ENCODE results near the gene RPL27A. TPM values are rescaled to one million over a fixed set of nuclear protein-coding genes. Genes with fewer than 3 reads are reported as not detected.

Gene RPL27A
- total and polyA plus RNA-seq, 2 donors (not counting 3 experiments of a cell fraction or from before 2014, with no cell fraction given): 1,303 to 1,363 TPM

- peaks cover 0 to 2% of the 10 kb centered on the region in 2 experiments for H3K36me3 ChIP-seq (ENCODE audit: control insufficient read depth in 2 of 2, extremely low read depth in 1 of 2, insufficient read depth in 2 of 2, low read length in 2 of 2)
- peak overlapping the region; percentile 75 for H3K4me2 ChIP-seq (ENCODE audit: insufficient read depth, low read length)
- CTCF ChIA-PET: interaction anchor here (0.7 to 1.7 kb wide), 5 partner anchors 9 to 288 kb away, joined by 3 to 17 read pairs (median 3); partner anchors contain the start of genes RPL27A and TRIM66
- POLR2A ChIA-PET: no interaction called here
- no peaks in the 10 kb centered on the region for H4K20me1 ChIP-seq (replicated peaks; ENCODE audit: control insufficient read depth, extremely low read depth, insufficient read depth, low read length)
- no peaks in the 10 kb centered on the region for H3K9me3 ChIP-seq (replicated peaks; ENCODE audit: control insufficient read depth, insufficient read depth, low read length)
- DNase-seq (ENCODE audit: low read depth, low spot score) (peak; percentile 92), FAIRE-seq (peak; percentile 81)
- intact Hi-C loops (cut with micrococcal nuclease): loop anchor here (1.0 kb wide), 1 partner anchor 11 kb away; the partner anchor contains the start of genes RPL27A and TRIM66
- no peaks in the 10 kb centered on the region for H3K27me3 ChIP-seq (ENCODE audit: control insufficient read depth in 2 of 2, insufficient read depth in 2 of 2, low read length in 2 of 2)
- H3K9me1 ChIP-seq (replicated peaks; ENCODE audit: control insufficient read depth, extremely low read depth, insufficient read depth, low read length): no peaks in the 10 kb centered on the region
- no peak for TF ChIP-seq POLR2A (IDR thresholded peaks at IDR 0.05; ENCODE audit: low read depth, low read length)
- TF ChIP-seq JUN (IDR thresholded peaks at IDR 0.05; ENCODE audit: borderline replicate concordance, insufficient read depth, insufficient read length, low read depth): peak; percentile 31
- TF ChIP-seq FOS (IDR thresholded peaks at IDR 0.05; ENCODE audit: borderline replicate concordance, insufficient read depth, low read length): peak; percentile 65
- peak overlapping the region; percentile 78 for H3K27ac ChIP-seq (ENCODE audit: insufficient read depth, low read depth, low read length)
- peak overlapping the region; percentile 53 for H3K9ac ChIP-seq (replicated peaks; ENCODE audit: extremely low read depth, insufficient read depth, low read length)
- H3K79me2 ChIP-seq (ENCODE audit: control insufficient read depth, insufficient read depth, low read length): no peaks in the 10 kb centered on the region
- dilution Hi-C loops (cut with MboI; ENCODE audit: extremely low pct_ligation_motif_present, low sequenced_read_pairs): no loop called here
- H3K4me3 ChIP-seq (replicated peaks in 1 of 3; ENCODE audit: insufficient read depth in 1 of 3, low read depth in 1 of 3, low read length in 3 of 3): no peak overlapping the region
- peak overlapping the region; percentile 78 for H2AFZ ChIP-seq (ENCODE audit: low read depth, low read length)
- H3K4me1 ChIP-seq (ENCODE audit: control insufficient read depth, extremely low read depth, insufficient read depth, low read length): peaks cover 18% of the 10 kb centered on the region
- no TSS peak for BruUV-seq (replicated peaks)
These were observed 11.4 kb upstream of the RPL27A start for GRCh38 chr11:8671193-8671612.

- H3K79me2 ChIP-seq (ENCODE audit: control insufficient read depth, insufficient read depth, low read length): no peaks in the 10 kb centered on the region
- intact Hi-C loops (cut with micrococcal nuclease): loop anchor here (1.0 kb wide), 1 partner anchor 11 kb away; the partner anchor contains the start of genes RPL27A and TRIM66
- H3K36me3 ChIP-seq (ENCODE audit: control insufficient read depth in 2 of 2, extremely low read depth in 1 of 2, insufficient read depth in 2 of 2, low read length in 2 of 2): peaks cover 0 to 2% of the 10 kb centered on the region in 2 experiments
- peaks cover 18% of the 10 kb centered on the region for H3K4me1 ChIP-seq (ENCODE audit: control insufficient read depth, extremely low read depth, insufficient read depth, low read length)
- H4K20me1 ChIP-seq (replicated peaks; ENCODE audit: control insufficient read depth, extremely low read depth, insufficient read depth, low read length): no peaks in the 10 kb centered on the region
- H3K9me1 ChIP-seq (replicated peaks; ENCODE audit: control insufficient read depth, extremely low read depth, insufficient read depth, low read length): no peaks in the 10 kb centered on the region
- no peaks in the 10 kb centered on the region for H3K9me3 ChIP-seq (replicated peaks; ENCODE audit: control insufficient read depth, insufficient read depth, low read length)
- no peaks in the 10 kb centered on the region for H3K27me3 ChIP-seq (ENCODE audit: control insufficient read depth in 2 of 2, insufficient read depth in 2 of 2, low read length in 2 of 2)
- H3K4me3 ChIP-seq (replicated peaks in 1 of 3; ENCODE audit: insufficient read depth in 1 of 3, low read depth in 1 of 3, low read length in 3 of 3): no peak overlapping the region
- ChIA-PET CTCF (interaction anchor here (1.2 to 1.7 kb wide), 4 partner anchors 9 to 288 kb away, joined by 3 to 17 read pairs (median 4); partner anchors contain the start of genes RPL27A and TRIM66), POLR2A (interaction anchor here (1.1 kb wide), 1 partner anchor 10 kb away, joined by 3 read pairs; the partner anchor contains the start of genes RPL27A and TRIM66)
- BruUV-seq (replicated peaks): no TSS peak
- H3K9ac ChIP-seq (replicated peaks; ENCODE audit: extremely low read depth, insufficient read depth, low read length): peak overlapping the region; percentile 53
- peak overlapping the region; percentile 78 for H3K27ac ChIP-seq (ENCODE audit: insufficient read depth, low read depth, low read length)
- FAIRE-seq (no peak), DNase-seq (ENCODE audit: low read depth, low spot score) (no peak)
- peak overlapping the region; percentile 78 for H2AFZ ChIP-seq (ENCODE audit: low read depth, low read length)
- TF ChIP-seq FOS (IDR thresholded peaks at IDR 0.05; ENCODE audit: borderline replicate concordance, insufficient read depth, low read length) (no peak), MAX (IDR thresholded peaks at IDR 0.05; ENCODE audit: insufficient read depth, insufficient read length) (no peak), EZH2 (IDR thresholded peaks at IDR 0.05; ENCODE audit: borderline replicate concordance, low read depth, low read length, severe bottlenecking) (no peak), POLR2A (IDR thresholded peaks at IDR 0.05; ENCODE audit: low read depth, low read length) (no peak), GATA2 (IDR thresholded peaks at IDR 0.05; ENCODE audit: insufficient read depth, insufficient read length, low read depth, low read length) (no peak), CTCF (IDR thresholded peaks at IDR 0.05; ENCODE audit: extremely low read depth in 1 of 2, insufficient read depth in 1 of 2, low read depth in 1 of 2, low read length in 2 of 2) (no peak), JUN (IDR thresholded peaks at IDR 0.05; ENCODE audit: borderline replicate concordance, insufficient read depth, insufficient read length, low read depth) (no peak), POLR2AphosphoS5 (IDR thresholded peaks at IDR 0.05; ENCODE audit: insufficient read depth, low read depth, low read length) (no peak), MYC (IDR thresholded peaks at IDR 0.05; ENCODE audit: low read depth, low read length) (no peak)
- dilution Hi-C loops (cut with MboI; ENCODE audit: extremely low pct_ligation_motif_present, low sequenced_read_pairs): no loop called here
- peak overlapping the region; percentile 75 for H3K4me2 ChIP-seq (ENCODE audit: insufficient read depth, low read length)
These were observed 10.9 kb upstream of the RPL27A start for GRCh38 chr11:8671651-8672062.

All from endothelial cell of umbilical vein (primary cell).